Stimulated activated CD4-positive, alpha-beta T cell treated with anti-CD3 and anti-CD28 coated beads, Interleukin-4, amount 100 ng/mL, for 24 hours (primary cell): ENCODE measurements around the gene MYO5A.
A peak's percentile ranks its signal among the peaks of the same experiment; 100 is the strongest.
"Not testable (repeated sequence)": the region's sequence is repeated elsewhere in the genome, so short reads cannot be mapped to it uniquely, and the experiment has no call there.

ENCODE experiments used
- DNase-seq: peaks from one replicate; pipeline ENCODE4 v3.0.0-alpha.2; 2020

Gene MYO5A

GRCh38 chr15:52459701-52460100 lies 69.0 kb downstream of the MYO5A start:
- not testable (repeated sequence) for DNase-seq

- DNase-seq, result not testable (repeated sequence)
Measured at GRCh38 chr15:52459265-52459664, 69.4 kb downstream of the MYO5A start.

GRCh38 chr15:52448011-52448890 lies 80.4 kb downstream of the MYO5A start:
- no peak for DNase-seq

DNA sequence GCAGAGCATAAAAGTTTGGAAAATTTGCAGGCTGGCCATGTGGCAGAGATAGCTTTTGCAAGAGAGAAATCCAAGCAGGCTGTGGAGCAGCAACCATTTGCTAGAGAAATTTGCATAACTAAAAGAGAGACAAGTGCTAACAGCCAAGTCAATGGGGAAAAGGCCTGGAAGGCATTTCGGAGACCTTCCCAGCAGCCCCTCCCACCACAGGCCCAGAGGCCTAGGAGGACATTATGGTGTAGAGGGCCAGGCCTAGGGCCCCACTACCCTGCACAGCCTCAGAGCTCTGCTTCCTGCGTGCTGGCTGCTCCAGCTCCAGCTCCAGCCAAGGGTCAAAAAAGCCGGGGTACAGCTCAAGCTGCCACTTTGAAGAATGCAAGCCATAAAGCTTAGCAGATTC lies 82.7 kb downstream of the MYO5A start:
- DNase-seq, result no peak

DNA sequence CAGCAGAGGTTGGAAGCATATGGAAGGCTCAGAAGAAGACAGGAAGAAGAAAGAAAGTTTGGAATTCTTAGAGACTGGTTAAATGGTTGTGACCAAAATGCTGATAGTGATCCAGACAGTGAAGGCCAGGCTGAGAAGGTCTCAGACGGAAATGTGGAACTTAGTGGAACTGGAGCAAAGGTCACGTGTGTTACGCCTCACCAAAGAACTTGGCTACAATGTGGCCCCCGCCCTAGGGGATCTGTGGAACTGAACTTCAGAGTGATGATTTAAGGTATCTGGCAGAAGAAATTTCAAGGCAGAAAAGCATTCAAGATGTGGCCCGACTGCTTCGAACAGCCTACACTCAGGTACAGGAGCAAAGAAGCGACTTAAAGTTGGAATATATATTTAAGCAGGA lies 83.1 kb downstream of the MYO5A start:
- no peak for DNase-seq

- DNase-seq, result not testable (repeated sequence)
Measured at GRCh38 chr15:52443205-52443604, 85.5 kb downstream of the MYO5A start.

GRCh38 chr15:52441841-52442240 lies 86.8 kb downstream of the MYO5A start:
- DNase-seq, result no peak

GRCh38 chr15:52440946-52441345 lies 87.7 kb downstream of the MYO5A start:
- DNase-seq, result no peak

DNA sequence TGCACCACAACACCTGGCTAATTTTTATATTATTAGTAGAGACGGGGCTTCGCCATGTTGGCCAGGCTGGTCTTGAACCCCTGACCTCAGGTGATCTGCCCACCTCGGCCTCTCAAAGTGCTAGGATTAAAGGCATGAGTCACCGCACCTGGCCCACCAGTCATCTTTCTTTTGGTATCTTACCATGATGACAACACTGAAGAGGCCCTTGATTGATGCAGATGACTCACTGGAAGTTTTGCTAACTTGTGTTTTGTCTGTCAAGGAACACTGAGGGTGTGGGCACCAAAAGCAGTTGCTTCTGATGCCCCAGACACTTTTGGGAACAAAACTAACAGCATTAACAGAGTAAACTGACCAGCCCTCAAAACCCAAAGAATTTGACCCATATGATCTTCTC lies 88.3 kb downstream of the MYO5A start:
- DNase-seq, result peak; percentile 41

DNA sequence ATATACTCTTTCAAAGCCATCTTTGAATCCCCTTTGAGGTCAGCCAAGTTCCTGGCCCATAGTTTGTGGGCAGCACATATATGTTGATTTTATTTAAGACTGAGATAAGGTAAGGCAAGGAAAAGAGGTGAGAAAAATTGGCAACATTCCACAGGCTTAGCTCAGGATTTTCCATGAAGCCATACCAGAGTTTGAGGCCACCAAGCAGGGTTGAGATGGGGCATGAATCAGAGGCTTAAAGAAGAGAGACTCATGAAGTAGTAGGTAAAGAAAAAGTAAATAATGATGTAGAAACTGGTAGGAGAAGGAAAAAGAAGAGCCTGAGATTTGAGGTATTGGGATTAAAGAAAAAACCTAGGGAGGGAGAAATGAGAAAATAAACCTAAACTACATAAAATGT lies 89.2 kb downstream of the MYO5A start:
- no peak for DNase-seq

- DNase-seq, result not testable (repeated sequence)
Measured at GRCh38 chr15:52439042-52439441, 89.6 kb downstream of the MYO5A start.

DNA sequence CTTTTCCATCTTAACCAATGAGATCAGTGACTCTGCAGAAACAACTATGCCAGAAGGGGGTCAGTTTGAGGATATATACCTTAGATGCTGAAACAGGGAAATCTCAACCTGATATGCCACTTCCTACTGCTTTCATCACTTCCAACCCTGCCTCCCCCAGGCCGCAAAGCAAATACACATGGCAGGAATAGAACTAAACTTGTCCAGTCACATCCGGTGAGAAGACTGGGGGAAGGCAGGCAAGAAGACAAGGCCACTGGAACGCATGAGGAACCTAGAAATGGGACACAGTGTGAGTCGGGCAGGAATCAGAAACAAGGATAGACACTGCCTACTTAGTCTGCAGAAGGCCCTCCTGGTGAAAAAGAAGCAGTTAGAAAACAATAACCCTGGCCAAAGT lies 90.6 kb downstream of the MYO5A start:
- no peak for DNase-seq

DNA sequence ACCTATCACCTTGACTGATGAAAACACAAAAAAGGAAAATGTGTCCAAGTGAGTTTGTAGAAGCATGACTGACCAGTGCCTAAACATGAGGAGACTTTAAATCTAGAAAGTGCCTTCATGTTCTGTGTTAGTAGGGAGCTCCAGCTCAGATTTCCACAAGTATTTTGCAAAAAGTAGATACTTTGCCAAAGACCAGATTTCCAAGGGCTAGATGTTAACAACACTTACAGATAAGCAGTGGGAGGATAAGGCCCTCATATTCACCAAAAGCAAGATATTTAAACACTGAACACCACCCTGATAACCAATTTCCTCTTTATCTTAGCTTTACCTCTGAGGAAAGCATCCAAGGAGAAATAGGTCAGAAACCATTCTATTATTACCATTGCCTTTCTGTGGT lies 91.0 kb downstream of the MYO5A start:
- no peak for DNase-seq

DNA sequence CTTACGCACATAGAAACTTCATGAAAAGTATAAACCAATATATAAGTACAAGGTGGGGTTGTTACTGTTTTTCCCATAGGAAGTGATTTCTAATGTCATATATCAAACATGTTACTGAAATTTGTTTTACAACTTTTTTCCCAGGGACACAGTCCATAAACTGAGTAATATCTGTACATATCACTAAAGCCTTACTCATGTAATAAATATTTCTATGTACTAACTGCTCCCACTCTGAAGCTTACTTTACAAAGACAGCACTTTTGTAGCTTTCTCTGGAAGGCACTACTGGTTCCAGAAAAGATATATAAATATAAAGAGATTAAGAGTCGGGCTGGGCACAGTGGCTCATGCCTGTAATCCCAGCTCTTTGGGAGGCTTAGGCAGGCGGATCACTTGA lies 91.7 kb downstream of the MYO5A start:
- DNase-seq, result no peak

DNA sequence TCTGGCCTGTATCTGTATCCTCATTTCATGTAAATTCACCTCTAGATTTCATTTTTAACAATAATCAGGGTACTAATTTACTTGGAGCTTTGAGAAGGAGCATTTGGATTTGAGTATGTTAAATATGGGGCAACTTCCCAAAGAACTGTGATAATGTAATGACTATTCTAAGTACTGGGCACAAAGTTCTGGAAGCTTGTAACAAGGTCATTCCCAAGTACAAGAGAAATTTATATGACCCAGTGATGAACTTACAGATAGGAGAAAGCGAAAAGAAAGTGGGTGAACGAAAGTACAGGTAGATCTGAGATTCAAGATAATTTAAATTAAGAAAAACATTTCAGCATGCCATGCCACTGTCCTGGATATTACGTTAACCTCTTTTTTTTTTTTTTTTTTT lies 93.8 kb downstream of the MYO5A start:
- DNase-seq, result no peak

DNA sequence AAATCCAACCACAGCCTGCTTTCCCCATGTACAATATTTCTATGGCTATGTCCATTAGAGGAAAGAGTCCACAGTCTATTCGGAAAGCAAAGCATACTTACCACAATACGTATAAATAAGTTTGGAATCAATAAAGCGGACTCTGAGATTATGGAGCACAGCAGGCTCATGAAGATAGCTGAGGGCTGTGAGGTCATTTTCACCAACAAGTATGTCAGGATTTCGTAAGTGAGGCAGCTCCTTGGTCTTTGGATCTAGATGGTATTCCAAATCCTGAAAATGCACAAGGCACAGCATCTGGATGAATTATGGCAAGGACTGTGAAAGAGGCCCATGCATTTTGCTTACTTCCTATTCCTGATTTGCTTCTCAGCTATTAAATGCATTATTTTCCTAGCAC lies 100.4 kb downstream of the MYO5A start:
- DNase-seq, result no peak

DNA sequence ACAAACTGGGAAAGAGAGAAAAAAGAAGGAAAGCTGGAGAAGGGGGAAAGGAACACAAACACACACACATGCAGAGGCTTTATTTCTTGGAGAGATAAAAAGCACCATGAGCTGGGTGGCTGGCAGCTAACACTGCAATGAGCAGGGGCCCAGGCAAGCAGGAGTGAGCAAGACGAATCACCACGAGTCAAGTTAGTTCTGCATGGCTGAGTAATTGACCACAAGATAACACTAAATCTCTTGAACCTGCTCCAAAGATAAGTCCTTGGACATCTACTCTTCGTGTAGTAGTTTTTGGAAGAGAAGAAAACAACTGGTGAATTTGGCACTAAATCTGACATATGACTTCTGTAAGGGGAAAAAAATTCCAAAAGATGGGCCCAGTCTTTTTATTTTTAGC lies 100.9 kb downstream of the MYO5A start:
- peak; percentile 5 for DNase-seq

- no peak for DNase-seq
Measured at GRCh38 chr15:52424856-52425431, 103.7 kb downstream of the MYO5A start.

- no peak for DNase-seq
Measured at GRCh38 chr15:52423852-52424251, 104.8 kb downstream of the MYO5A start.

GRCh38 chr15:52422001-52422400 lies 106.7 kb downstream of the MYO5A start:
- DNase-seq, result no peak

- DNase-seq, result no peak
Measured at GRCh38 chr15:52421029-52421428, 107.7 kb downstream of the MYO5A start.

GRCh38 chr15:52419494-52419893 lies 109.2 kb downstream of the MYO5A start:
- no peak for DNase-seq

DNA sequence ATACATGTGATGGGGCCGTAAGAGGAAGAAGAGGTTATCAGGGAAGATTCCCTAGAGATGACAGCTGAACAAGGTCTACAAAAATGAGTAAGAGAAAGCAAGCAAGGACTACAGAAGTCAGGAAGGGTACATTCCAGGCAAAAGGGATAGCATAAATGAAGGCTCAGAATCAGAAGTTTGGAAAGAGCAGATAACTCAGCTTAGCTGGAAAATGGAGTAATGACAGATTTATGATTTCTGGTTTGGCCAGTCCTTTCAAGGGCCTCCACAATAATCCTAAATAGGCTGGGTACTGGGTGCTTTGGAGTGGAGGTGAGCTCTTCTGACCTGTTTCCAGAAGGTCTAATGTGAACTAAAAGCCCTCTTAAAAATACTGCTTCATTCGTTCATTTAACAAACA lies 110.7 kb downstream of the MYO5A start:
- no peak for DNase-seq

- DNase-seq, result no peak
Measured at GRCh38 chr15:52417521-52417920, 111.2 kb downstream of the MYO5A start.

- not testable (repeated sequence) for DNase-seq
Measured at GRCh38 chr15:52416566-52416965, 112.1 kb downstream of the MYO5A start.
